Panc1 (cell line): ENCODE results near the gene UPF2. TPM values are rescaled to one million over a fixed set of nuclear protein-coding genes. Genes with fewer than 3 reads are reported as not detected.

Experiments used
- ATAC-seq: fragments of 200-7000 bp; cut with Tn5 transposase; 2 replicates; pipeline ENCODE4 v1.9.1; 2020; ENCODE audit warnings: mild to moderate bottlenecking, moderate library complexity
- Bru-seq: library from RNA; stranded (reverse); fragments of 400-500 nt; gene quantifications from one replicate; lab custom pipeline; 2021; lab: Mats Ljungman, UMichigan
- BruChase-seq, 2 experiments: library from RNA; stranded (reverse); fragments of 400-500 nt; gene quantifications; one replicate each; lab custom pipeline; 2021; lab: Mats Ljungman, UMichigan
- BruUV-seq: library from RNA; stranded (reverse); fragments of 400-500 nt; replicated peaks from 2 replicates; lab custom pipeline; 2021; lab: Mats Ljungman, UMichigan
- CTCF ChIA-PET: fragments of 300-600 bp; sonication (Branson Sonifier 250); formaldehyde crosslinking; loops from one replicate; lab custom pipeline; 2022; ENCODE audit warnings: antibody characterized with exemption; lab: Charles Lee
- POLR2A ChIA-PET: fragments of 300-600 bp; sonication (Branson Sonifier 250); formaldehyde crosslinking; loops from one replicate; lab custom pipeline; 2022; ENCODE audit warnings: antibody characterized with exemption; lab: Charles Lee
- DNase-seq: peaks from one replicate; pipeline ENCODE4 v3.0.0-alpha.2; 2010; ENCODE audit warnings: low read depth, low spot score
- H3K27ac ChIP-seq: 2 replicates; pipeline ENCODE4 v1.5.1; 2011; ENCODE audit warnings: mild to moderate bottlenecking, low read length, inconsistent platforms
- H3K27me3 ChIP-seq: fragments of 200-500 bp; sonication (Bioruptor generic); 2 replicates; pipeline ENCODE4 v1.6.0; 2014; ENCODE audit warnings: low read length, inconsistent platforms; ENCODE audit not compliant: control insufficient read depth, insufficient read depth
- H3K36me3 ChIP-seq: fragments of 200-500 bp; sonication (Bioruptor generic); 2 replicates; pipeline ENCODE4 v1.5.1; 2014; ENCODE audit warnings: inconsistent platforms, mild to moderate bottlenecking, low read length, moderate library complexity; ENCODE audit not compliant: control insufficient read depth, insufficient read depth
- H3K4me1 ChIP-seq: 2 replicates; pipeline ENCODE4 v1.5.1; 2011; ENCODE audit warnings: inconsistent platforms, mild to moderate bottlenecking, low read length, moderate library complexity; ENCODE audit not compliant: control insufficient read depth, insufficient read depth
- H3K4me3 ChIP-seq, 2 experiments: 2 replicates each; pipeline ENCODE4 v1.5.1; 2011 to 2012; ENCODE audit warnings: low read depth in 2 of 2, low read length in 2 of 2, mild to moderate bottlenecking in 2 of 2, inconsistent platforms in 1 of 2, moderate library complexity in 1 of 2
- H3K9me3 ChIP-seq: fragments of 200-500 bp; sonication (Bioruptor generic); 2 replicates; pipeline ENCODE4 v1.5.1; 2014; ENCODE audit warnings: low read depth, mild to moderate bottlenecking, inconsistent platforms, low read length, moderate library complexity; ENCODE audit not compliant: control insufficient read depth, insufficient read depth
- CTCF ChIP-seq: fragments of 450-650 bp; IDR thresholded peaks from 2 replicates; pipeline ENCODE4 v1.5.1; 2017; ENCODE audit warnings: mild to moderate bottlenecking
- POLR2AphosphoS5 ChIP-seq: IDR thresholded peaks from 2 replicates; pipeline ENCODE4 v1.6.1; 2012; ENCODE audit warnings: mild to moderate bottlenecking, low read depth, low read length, moderate library complexity
- REST ChIP-seq, 2 experiments: IDR thresholded peaks; 2 replicates each; pipeline ENCODE4 v1.6.1; 2011 to 2012; ENCODE audit warnings: low read depth in 2 of 2, control low read depth in 1 of 2, low read length in 1 of 2, mild to moderate bottlenecking in 1 of 2, moderate library complexity in 1 of 2; ENCODE audit not compliant: insufficient read depth in 1 of 2
- SIN3A ChIP-seq: IDR thresholded peaks from 2 replicates; pipeline ENCODE4 v1.6.1; 2012; ENCODE audit warnings: low read depth, mild to moderate bottlenecking, low read length, moderate library complexity, borderline replicate concordance; ENCODE audit not compliant: insufficient read depth
- TCF7L2 ChIP-seq: IDR thresholded peaks from 2 replicates; pipeline ENCODE4 v1.6.1; 2011; ENCODE audit warnings: mild to moderate bottlenecking, low read depth, low read length, inconsistent platforms
- in situ Hi-C: cut with HindIII; loops from 2 replicates; pipeline ENCODE4 v1.10.0; 2016; ENCODE audit warnings: low sequenced_read_pairs, low pct_unique_long_range_greater_than_20kb
- intact Hi-C: fragments of 100-400 bp; cut with micrococcal nuclease; formaldehyde crosslinking; loops from one replicate; pipeline ENCODE4 v1.10.0; 2022; ENCODE audit not compliant: unreplicated experiment
- long read RNA-seq: library from polyadenylated mRNA; unstranded; transcript quantifications from one replicate; pipeline ENCODE4 v2.0.0, GENCODE V29; 2021; ENCODE audit not compliant: unreplicated experiment
- polyA plus RNA-seq: library from polyadenylated mRNA; unstranded; fragments of >200 nt; gene quantifications from one replicate; pipeline ENCODE4 v1.2.1, GENCODE V29; 2012; ENCODE audit warnings: missing spikeins; ENCODE audit not compliant: insufficient read length
- total RNA-seq: library from RNA; stranded (reverse); gene quantifications from one replicate; pipeline ENCODE4 v1.2.1, GENCODE V29; 2021; ENCODE audit not compliant: unreplicated experiment

Gene UPF2
- total RNA-seq (19.1 TPM), Bru-seq, nascent RNA (percentile 81 among the genes with signal in this experiment), BruChase-seq, experiment 1, labeled RNA remaining after a 2-hour chase (percentile 76 among the genes with signal in this experiment), BruChase-seq, experiment 2, labeled RNA remaining after a 6-hour chase (percentile 76 among the genes with signal in this experiment)
- 9.7 TPM for polyA plus RNA-seq
- long read RNA-seq, full-length matches to known transcripts = 19 of 49 reads
- long read RNA-seq, partial matches to known transcripts = 21 of 49 reads
- long read RNA-seq, other reads (novel, unspliced or antisense) = 9 of 49 reads

GRCh38 chr10:12042797-12043651, at the start of gene UPF2:
Gene UPF2 (minus strand): TSS chr10:12042809. CDS start chr10:12035423, 7,386 bp downstream.
- H3K4me1 ChIP-seq = peaks cover 11% of the 10 kb centered on the region
- CTCF ChIA-PET = no interaction called here
- no peak for TF ChIP-seq SIN3A
- TF ChIP-seq CTCF = no peak
- TF ChIP-seq REST (IDR thresholded peaks at IDR 0.05; ENCODE audit: insufficient read depth in 1 of 2, low read depth in 2 of 2, low read length in 1 of 2) = no peak
- TF ChIP-seq POLR2AphosphoS5 = no peak; the same call in 1 of the 2 replicates
- TF ChIP-seq TCF7L2 = no peak
- H3K36me3 ChIP-seq = peaks cover 10% of the 10 kb centered on the region
- POLR2A ChIA-PET = interaction anchor here (0.6 kb wide), 2 partner anchors 55 to 84 kb away, joined by 3 to 7 read pairs; no protein-coding TSS in a partner anchor
- in situ Hi-C loops (no loop called here), intact Hi-C loops (no loop called here)
- no peaks in the 10 kb centered on the region for H3K9me3 ChIP-seq
- no TSS peak for BruUV-seq
- peak within 1 kb of the TSS; percentile 88 for H3K27ac ChIP-seq
- peak; percentile 95 for ATAC-seq
- DNase-seq = peak; percentile 89
- peak within 1 kb of the TSS; percentile 69 to 91 for H3K4me3 ChIP-seq
- no peaks in the 10 kb centered on the region for H3K27me3 ChIP-seq

- DNase-seq (no peak), ATAC-seq (no peak)
- ChIA-PET POLR2A (no interaction called here), CTCF (no interaction called here)
- no peak overlapping the region for H3K27ac ChIP-seq
- H3K36me3 ChIP-seq = no peaks in the 10 kb centered on the region
- TF ChIP-seq SIN3A (no peak), CTCF (no peak)
- in situ Hi-C loops = no loop called here
- no peaks in the 10 kb centered on the region for H3K4me1 ChIP-seq
- H3K27me3 ChIP-seq = no peaks in the 10 kb centered on the region
- intact Hi-C loops = no loop called here
- H3K4me3 ChIP-seq = no peak overlapping the region
- H3K9me3 ChIP-seq = no peaks in the 10 kb centered on the region
- BruUV-seq = no TSS peak
Observed at GRCh38 chr10:12091421-12091820, 48.8 kb upstream of the UPF2 start.
